HEK293 (cell line): Measurements from ENCODE around the gene TMEM150C.

ENCODE experiments used
- GLIS1 ChIP-seq: fragments of 450-650 bp; formaldehyde crosslinking; IDR thresholded peaks from 2 replicates; pipeline ENCODE4 v1.5.1; 2016; ENCODE audit warnings: missing biosample characterization, missing genetic modification characterization
- GLIS2 ChIP-seq: fragments of 450-650 bp; formaldehyde crosslinking; IDR thresholded peaks from 2 replicates; pipeline ENCODE4 v1.5.1; 2016; ENCODE audit warnings: missing biosample characterization, missing genetic modification characterization
- MYNN ChIP-seq: fragments of 450-650 bp; formaldehyde crosslinking; IDR thresholded peaks from 2 replicates; pipeline ENCODE4 v1.5.1; 2016; ENCODE audit warnings: missing biosample characterization, missing genetic modification characterization, borderline replicate concordance
- OVOL3 ChIP-seq: fragments of 450-650 bp; formaldehyde crosslinking; IDR thresholded peaks from 2 replicates; pipeline ENCODE4 v1.5.1; 2016; ENCODE audit warnings: missing biosample characterization, missing genetic modification characterization
- TRIM28 ChIP-seq: IDR thresholded peaks from 2 replicates; pipeline ENCODE4 v1.6.1; 2011; ENCODE audit warnings: low read length, control low read depth, borderline replicate concordance
- ZFHX2 ChIP-seq: fragments of 450-650 bp; formaldehyde crosslinking; conservative IDR thresholded peaks from 2 replicates; pipeline ENCODE4 v1.5.1; 2016; ENCODE audit warnings: missing biosample characterization, missing genetic modification characterization
- ZNF169 ChIP-seq: fragments of 450-650 bp; formaldehyde crosslinking; IDR thresholded peaks from 2 replicates; pipeline ENCODE4 v1.5.1; 2016; ENCODE audit warnings: missing biosample characterization, missing genetic modification characterization
- ZNF2 ChIP-seq: fragments of 450-650 bp; formaldehyde crosslinking; IDR thresholded peaks from 2 replicates; pipeline ENCODE4 v1.5.1; 2016; ENCODE audit warnings: missing biosample characterization, missing genetic modification characterization
- ZNF214 ChIP-seq: fragments of 450-650 bp; formaldehyde crosslinking; IDR thresholded peaks from 2 replicates; pipeline ENCODE4 v1.5.1; 2017; ENCODE audit warnings: missing biosample characterization, mild to moderate bottlenecking, missing genetic modification characterization, borderline replicate concordance
- ZNF404 ChIP-seq: fragments of 450-650 bp; formaldehyde crosslinking; IDR thresholded peaks from 2 replicates; pipeline ENCODE4 v1.5.1; 2017; ENCODE audit warnings: missing biosample characterization, missing genetic modification characterization
- ZNF433 ChIP-seq: fragments of 450-650 bp; formaldehyde crosslinking; IDR thresholded peaks from 2 replicates; pipeline ENCODE4 v1.5.1; 2016; ENCODE audit warnings: missing biosample characterization, missing genetic modification characterization, low read depth
- ZNF473 ChIP-seq: fragments of 450-650 bp; formaldehyde crosslinking; IDR thresholded peaks from 2 replicates; pipeline ENCODE4 v1.5.1; 2017; ENCODE audit warnings: missing biosample characterization, missing genetic modification characterization
- ZNF530 ChIP-seq: fragments of 450-650 bp; formaldehyde crosslinking; IDR thresholded peaks from 2 replicates; pipeline ENCODE4 v1.5.1; 2016; ENCODE audit warnings: low read depth, missing biosample characterization, missing genetic modification characterization
- ZNF560 ChIP-seq: fragments of 450-650 bp; formaldehyde crosslinking; IDR thresholded peaks from 2 replicates; pipeline ENCODE4 v1.5.1; 2017; ENCODE audit warnings: missing biosample characterization, missing genetic modification characterization, borderline replicate concordance
- ZNF610 ChIP-seq: fragments of 450-650 bp; formaldehyde crosslinking; IDR thresholded peaks from 2 replicates; pipeline ENCODE4 v1.5.1; 2016; ENCODE audit warnings: missing biosample characterization, missing genetic modification characterization, borderline replicate concordance
- ZNF624 ChIP-seq: fragments of 450-650 bp; formaldehyde crosslinking; IDR thresholded peaks from 2 replicates; pipeline ENCODE4 v1.5.1; 2017; ENCODE audit warnings: missing biosample characterization, missing genetic modification characterization
- ZNF654 ChIP-seq: fragments of 450-650 bp; formaldehyde crosslinking; IDR thresholded peaks from 2 replicates; pipeline ENCODE4 v1.5.1; 2016; ENCODE audit warnings: low read depth, missing biosample characterization, missing genetic modification characterization
- ZSCAN30 ChIP-seq: fragments of 450-650 bp; IDR thresholded peaks from 2 replicates; pipeline ENCODE4 v1.5.1; 2018; ENCODE audit warnings: missing biosample characterization, mild to moderate bottlenecking, missing genetic modification characterization, moderate library complexity
- TF ChIP-seq, protein P1 (sequence below): fragments of 450-650 bp; formaldehyde crosslinking; IDR thresholded peaks from 2 replicates; pipeline ENCODE4 v1.5.1; 2016; ENCODE audit warnings: missing biosample characterization, missing genetic modification characterization, borderline replicate concordance
- TF ChIP-seq, protein P2 (sequence below): fragments of 450-650 bp; formaldehyde crosslinking; IDR thresholded peaks from 2 replicates; pipeline ENCODE4 v1.5.1; 2016; ENCODE audit warnings: missing biosample characterization, missing genetic modification characterization
- TF ChIP-seq, protein P3 (sequence below): fragments of 450-650 bp; formaldehyde crosslinking; IDR thresholded peaks from 2 replicates; pipeline ENCODE4 v1.5.0; 2017; ENCODE audit warnings: missing biosample characterization, missing genetic modification characterization, borderline replicate concordance
- TF ChIP-seq, protein P4 (sequence below): fragments of 450-650 bp; formaldehyde crosslinking; IDR thresholded peaks from 2 replicates; pipeline ENCODE4 v1.5.1; 2016; ENCODE audit warnings: missing biosample characterization, missing genetic modification characterization
- TF ChIP-seq, protein P5 (sequence below): fragments of 450-650 bp; formaldehyde crosslinking; IDR thresholded peaks from 2 replicates; pipeline ENCODE4 v1.5.1; 2017; ENCODE audit warnings: missing biosample characterization, missing genetic modification characterization
- TF ChIP-seq, protein P6 (sequence below): fragments of 450-650 bp; formaldehyde crosslinking; IDR thresholded peaks from 2 replicates; pipeline ENCODE4 v1.5.1; 2017; ENCODE audit warnings: missing biosample characterization, missing genetic modification characterization

TMEM150C gene

DNA sequence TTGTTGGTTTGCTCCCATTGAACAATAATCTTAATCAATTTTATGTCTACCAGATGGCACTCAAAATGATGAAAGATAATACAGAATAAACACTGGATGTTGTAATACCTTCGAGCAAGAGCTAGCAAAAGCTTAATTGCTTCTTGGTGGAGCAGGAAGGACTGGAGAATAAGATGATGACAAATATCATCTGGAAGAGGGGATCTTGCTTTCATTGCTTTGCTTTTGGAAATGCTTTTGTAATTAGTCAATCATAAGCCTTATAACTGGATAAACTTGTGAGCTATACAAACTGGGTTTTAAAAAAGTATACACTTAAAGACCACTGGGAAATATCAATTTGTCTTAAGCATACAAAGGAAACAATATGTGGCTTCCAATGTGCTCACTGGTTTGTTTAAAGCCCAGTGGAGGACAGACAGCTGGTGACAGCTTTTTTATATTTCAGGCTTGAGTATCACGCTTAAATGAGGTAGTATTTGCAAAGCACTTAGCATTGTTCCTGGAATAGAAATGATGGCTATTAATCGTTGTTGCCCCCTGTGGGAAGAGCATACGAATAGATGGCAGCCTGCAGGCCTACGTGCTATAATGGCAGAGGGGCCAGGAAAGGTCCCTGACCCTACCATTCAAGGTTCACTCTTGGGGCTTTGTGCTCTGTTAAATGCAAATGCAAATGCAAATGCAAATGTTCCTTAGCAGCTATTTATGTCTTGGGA is 61.2 kb downstream of the TMEM150C start (continued):
- TF ChIP-seq, protein P1, sequence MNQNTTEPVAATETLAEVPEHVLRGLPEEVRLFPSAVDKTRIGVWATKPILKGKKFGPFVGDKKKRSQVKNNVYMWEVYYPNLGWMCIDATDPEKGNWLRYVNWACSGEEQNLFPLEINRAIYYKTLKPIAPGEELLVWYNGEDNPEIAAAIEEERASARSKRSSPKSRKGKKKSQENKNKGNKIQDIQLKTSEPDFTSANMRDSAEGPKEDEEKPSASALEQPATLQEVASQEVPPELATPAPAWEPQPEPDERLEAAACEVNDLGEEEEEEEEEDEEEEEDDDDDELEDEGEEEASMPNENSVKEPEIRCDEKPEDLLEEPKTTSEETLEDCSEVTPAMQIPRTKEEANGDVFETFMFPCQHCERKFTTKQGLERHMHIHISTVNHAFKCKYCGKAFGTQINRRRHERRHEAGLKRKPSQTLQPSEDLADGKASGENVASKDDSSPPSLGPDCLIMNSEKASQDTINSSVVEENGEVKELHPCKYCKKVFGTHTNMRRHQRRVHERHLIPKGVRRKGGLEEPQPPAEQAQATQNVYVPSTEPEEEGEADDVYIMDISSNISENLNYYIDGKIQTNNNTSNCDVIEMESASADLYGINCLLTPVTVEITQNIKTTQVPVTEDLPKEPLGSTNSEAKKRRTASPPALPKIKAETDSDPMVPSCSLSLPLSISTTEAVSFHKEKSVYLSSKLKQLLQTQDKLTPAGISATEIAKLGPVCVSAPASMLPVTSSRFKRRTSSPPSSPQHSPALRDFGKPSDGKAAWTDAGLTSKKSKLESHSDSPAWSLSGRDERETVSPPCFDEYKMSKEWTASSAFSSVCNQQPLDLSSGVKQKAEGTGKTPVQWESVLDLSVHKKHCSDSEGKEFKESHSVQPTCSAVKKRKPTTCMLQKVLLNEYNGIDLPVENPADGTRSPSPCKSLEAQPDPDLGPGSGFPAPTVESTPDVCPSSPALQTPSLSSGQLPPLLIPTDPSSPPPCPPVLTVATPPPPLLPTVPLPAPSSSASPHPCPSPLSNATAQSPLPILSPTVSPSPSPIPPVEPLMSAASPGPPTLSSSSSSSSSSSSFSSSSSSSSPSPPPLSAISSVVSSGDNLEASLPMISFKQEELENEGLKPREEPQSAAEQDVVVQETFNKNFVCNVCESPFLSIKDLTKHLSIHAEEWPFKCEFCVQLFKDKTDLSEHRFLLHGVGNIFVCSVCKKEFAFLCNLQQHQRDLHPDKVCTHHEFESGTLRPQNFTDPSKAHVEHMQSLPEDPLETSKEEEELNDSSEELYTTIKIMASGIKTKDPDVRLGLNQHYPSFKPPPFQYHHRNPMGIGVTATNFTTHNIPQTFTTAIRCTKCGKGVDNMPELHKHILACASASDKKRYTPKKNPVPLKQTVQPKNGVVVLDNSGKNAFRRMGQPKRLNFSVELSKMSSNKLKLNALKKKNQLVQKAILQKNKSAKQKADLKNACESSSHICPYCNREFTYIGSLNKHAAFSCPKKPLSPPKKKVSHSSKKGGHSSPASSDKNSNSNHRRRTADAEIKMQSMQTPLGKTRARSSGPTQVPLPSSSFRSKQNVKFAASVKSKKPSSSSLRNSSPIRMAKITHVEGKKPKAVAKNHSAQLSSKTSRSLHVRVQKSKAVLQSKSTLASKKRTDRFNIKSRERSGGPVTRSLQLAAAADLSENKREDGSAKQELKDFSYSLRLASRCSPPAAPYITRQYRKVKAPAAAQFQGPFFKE (tag by site-specific recombination): no peak
- TF ChIP-seq ZNF2 (tag by site-specific recombination) (peak; percentile 38; the same call in 1 of the 2 replicates), ZNF473 (tag by site-specific recombination) (no peak), ZNF654 (no peak), TRIM28 (no peak), ZNF624 (tag by site-specific recombination) (no peak), ZNF560 (tag by site-specific recombination) (no peak), ZFHX2 (tag by site-specific recombination) (no peak), ZNF214 (tag by site-specific recombination) (no peak), GLIS1 (tag by site-specific recombination) (no peak), MYNN (tag by site-specific recombination) (no peak), ZNF169 (tag by site-specific recombination) (no peak), ZNF530 (tag by site-specific recombination) (no peak), ZNF610 (tag by site-specific recombination) (no peak), ZNF433 (tag by site-specific recombination) (no peak), GLIS2 (tag by site-specific recombination) (no peak), ZSCAN30 (no peak), ZNF404 (tag by site-specific recombination) (no peak), OVOL3 (0 out of 2 replicates have a peak, but pooled peaks have one; percentile 19)
- TF ChIP-seq, protein P2, sequence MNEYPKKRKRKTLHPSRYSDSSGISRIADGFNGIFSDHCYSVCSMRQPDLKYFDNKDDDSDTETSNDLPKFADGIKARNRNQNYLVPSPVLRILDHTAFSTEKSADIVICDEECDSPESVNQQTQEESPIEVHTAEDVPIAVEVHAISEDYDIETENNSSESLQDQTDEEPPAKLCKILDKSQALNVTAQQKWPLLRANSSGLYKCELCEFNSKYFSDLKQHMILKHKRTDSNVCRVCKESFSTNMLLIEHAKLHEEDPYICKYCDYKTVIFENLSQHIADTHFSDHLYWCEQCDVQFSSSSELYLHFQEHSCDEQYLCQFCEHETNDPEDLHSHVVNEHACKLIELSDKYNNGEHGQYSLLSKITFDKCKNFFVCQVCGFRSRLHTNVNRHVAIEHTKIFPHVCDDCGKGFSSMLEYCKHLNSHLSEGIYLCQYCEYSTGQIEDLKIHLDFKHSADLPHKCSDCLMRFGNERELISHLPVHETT (tag by site-specific recombination): peak; percentile 60; the same call in 1 of the 2 replicates
- TF ChIP-seq, protein P3, sequence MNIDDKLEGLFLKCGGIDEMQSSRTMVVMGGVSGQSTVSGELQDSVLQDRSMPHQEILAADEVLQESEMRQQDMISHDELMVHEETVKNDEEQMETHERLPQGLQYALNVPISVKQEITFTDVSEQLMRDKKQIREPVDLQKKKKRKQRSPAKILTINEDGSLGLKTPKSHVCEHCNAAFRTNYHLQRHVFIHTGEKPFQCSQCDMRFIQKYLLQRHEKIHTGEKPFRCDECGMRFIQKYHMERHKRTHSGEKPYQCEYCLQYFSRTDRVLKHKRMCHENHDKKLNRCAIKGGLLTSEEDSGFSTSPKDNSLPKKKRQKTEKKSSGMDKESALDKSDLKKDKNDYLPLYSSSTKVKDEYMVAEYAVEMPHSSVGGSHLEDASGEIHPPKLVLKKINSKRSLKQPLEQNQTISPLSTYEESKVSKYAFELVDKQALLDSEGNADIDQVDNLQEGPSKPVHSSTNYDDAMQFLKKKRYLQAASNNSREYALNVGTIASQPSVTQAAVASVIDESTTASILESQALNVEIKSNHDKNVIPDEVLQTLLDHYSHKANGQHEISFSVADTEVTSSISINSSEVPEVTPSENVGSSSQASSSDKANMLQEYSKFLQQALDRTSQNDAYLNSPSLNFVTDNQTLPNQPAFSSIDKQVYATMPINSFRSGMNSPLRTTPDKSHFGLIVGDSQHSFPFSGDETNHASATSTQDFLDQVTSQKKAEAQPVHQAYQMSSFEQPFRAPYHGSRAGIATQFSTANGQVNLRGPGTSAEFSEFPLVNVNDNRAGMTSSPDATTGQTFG: no peak
- TF ChIP-seq, protein P4, sequence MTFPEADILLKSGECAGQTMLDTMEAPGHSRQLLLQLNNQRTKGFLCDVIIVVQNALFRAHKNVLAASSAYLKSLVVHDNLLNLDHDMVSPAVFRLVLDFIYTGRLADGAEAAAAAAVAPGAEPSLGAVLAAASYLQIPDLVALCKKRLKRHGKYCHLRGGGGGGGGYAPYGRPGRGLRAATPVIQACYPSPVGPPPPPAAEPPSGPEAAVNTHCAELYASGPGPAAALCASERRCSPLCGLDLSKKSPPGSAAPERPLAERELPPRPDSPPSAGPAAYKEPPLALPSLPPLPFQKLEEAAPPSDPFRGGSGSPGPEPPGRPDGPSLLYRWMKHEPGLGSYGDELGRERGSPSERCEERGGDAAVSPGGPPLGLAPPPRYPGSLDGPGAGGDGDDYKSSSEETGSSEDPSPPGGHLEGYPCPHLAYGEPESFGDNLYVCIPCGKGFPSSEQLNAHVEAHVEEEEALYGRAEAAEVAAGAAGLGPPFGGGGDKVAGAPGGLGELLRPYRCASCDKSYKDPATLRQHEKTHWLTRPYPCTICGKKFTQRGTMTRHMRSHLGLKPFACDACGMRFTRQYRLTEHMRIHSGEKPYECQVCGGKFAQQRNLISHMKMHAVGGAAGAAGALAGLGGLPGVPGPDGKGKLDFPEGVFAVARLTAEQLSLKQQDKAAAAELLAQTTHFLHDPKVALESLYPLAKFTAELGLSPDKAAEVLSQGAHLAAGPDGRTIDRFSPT: no peak
- TF ChIP-seq, protein P5, sequence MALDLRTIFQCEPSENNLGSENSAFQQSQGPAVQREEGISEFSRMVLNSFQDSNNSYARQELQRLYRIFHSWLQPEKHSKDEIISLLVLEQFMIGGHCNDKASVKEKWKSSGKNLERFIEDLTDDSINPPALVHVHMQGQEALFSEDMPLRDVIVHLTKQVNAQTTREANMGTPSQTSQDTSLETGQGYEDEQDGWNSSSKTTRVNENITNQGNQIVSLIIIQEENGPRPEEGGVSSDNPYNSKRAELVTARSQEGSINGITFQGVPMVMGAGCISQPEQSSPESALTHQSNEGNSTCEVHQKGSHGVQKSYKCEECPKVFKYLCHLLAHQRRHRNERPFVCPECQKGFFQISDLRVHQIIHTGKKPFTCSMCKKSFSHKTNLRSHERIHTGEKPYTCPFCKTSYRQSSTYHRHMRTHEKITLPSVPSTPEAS: no peak
- TF ChIP-seq, protein P6, sequence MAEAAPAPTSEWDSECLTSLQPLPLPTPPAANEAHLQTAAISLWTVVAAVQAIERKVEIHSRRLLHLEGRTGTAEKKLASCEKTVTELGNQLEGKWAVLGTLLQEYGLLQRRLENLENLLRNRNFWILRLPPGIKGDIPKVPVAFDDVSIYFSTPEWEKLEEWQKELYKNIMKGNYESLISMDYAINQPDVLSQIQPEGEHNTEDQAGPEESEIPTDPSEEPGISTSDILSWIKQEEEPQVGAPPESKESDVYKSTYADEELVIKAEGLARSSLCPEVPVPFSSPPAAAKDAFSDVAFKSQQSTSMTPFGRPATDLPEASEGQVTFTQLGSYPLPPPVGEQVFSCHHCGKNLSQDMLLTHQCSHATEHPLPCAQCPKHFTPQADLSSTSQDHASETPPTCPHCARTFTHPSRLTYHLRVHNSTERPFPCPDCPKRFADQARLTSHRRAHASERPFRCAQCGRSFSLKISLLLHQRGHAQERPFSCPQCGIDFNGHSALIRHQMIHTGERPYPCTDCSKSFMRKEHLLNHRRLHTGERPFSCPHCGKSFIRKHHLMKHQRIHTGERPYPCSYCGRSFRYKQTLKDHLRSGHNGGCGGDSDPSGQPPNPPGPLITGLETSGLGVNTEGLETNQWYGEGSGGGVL: no peak
